Cortex of kidney (tissue), 1 donor: Measurements from ENCODE around the gene MBOAT1.

Source experiments
- DNase-seq: peaks from one replicate; lab custom pipeline; 2025; lab: John Stamatoyannopoulos, UW

Gene MBOAT1

GRCh38 chr6:20137837-20138236 lies 74.4 kb downstream of the MBOAT1 start:
- no peak for DNase-seq

- no peak for DNase-seq
Observed at GRCh38 chr6:20137240-20137639, 75.0 kb downstream of the MBOAT1 start.

DNA sequence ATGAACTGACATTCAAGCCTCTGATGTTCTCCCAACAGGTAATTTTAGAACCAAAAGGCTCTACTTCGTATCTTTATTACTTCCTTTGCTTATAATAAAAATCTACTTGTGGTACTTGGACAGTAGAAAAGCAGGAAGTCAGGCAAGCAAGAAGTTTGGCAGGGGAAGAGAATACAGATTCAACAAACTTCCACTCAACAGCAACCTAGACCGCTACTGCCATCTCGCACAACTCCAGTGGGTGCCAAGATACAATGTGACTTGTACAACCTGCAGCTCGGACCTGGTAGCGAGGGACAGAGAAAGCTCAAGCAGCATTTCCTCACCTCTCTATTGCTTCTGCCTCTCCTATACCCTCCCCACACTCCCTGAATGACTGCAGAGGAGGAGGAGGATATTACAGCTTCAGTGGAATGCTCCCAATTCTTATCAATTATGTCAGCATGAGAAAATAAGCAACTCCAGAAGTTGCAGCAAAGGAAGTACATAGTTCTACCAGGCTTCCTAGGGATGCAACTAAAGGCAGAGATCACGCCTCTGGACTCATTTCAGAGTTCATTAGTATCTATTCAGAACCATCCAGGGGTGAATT lies 76.5 kb downstream of the MBOAT1 start:
- no peak for DNase-seq

- DNase-seq: no peak
Observed at GRCh38 chr6:20134613-20135012, 77.7 kb downstream of the MBOAT1 start.

GRCh38 chr6:20129290-20130088 lies 82.8 kb downstream of the MBOAT1 start:
- DNase-seq: no peak

DNA sequence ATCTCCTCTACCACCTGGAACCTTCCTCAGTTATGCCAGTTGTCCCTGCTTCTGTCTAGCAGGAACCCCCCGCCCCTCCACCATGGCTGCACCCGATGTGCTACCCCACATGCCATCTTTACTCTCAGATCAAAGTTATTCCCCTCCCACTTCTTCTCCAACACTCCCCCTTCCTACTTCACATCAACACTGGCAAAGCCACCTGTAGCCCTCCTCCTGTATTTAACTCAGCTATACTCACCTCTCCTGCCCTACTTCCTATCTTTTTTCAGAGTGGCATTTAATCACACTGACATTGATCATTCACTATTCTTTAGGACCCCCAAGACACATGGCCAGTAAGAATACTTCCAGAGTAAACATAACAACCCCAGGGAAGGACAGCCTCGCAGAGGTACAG lies 84.3 kb downstream of the MBOAT1 start:
- no peak for DNase-seq

- DNase-seq: no peak
Observed at GRCh38 chr6:20126789-20127653, 85.2 kb downstream of the MBOAT1 start.

GRCh38 chr6:20126102-20126752 lies 86.0 kb downstream of the MBOAT1 start:
- no peak for DNase-seq

DNA sequence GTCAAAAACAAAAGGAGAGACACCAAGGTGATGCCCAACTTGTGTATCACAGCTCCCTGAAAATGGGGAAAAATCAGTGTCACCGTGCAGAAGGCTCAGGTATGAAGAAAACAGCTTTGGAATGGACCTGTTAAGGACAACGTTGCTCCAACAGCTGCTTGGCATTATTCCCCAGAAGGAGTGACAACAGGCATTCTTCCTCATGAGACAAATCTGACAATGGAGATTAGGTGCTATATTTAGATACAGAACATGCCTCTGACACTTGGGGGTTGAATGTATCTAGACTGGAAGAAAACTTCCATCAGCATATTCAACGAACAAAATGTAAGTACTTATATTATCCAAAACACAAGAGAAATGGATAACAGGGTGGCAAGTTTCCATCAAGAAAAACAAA lies 87.7 kb downstream of the MBOAT1 start:
- DNase-seq: no peak

DNA sequence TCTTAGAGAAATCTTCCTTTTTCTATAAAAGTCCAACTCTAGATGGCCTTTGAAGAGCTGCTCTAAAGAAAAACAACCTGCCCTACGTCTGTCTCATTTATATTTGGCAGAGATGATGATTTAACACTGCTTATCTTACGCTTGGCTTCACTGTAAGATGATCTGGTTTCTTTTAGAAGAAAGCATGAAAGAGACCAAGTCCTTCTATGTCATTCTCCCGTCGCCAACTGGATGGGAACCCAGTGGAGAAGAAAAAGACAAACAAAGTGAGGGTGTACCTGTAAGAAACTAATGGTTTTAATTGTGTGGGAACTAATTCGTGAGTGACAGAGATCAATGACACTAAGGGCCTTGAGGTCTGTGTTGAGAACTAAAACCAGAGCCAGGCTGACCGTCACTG lies 92.8 kb downstream of the MBOAT1 start:
- DNase-seq: no peak

- no peak for DNase-seq
Observed at GRCh38 chr6:20118892-20119291, 93.4 kb downstream of the MBOAT1 start.

GRCh38 chr6:20117474-20117873 lies 94.8 kb downstream of the MBOAT1 start:
- DNase-seq: no peak

GRCh38 chr6:20116792-20117191 lies 95.5 kb downstream of the MBOAT1 start:
- no peak for DNase-seq

- no peak for DNase-seq
Observed at GRCh38 chr6:20115246-20115980, 96.9 kb downstream of the MBOAT1 start.

DNA sequence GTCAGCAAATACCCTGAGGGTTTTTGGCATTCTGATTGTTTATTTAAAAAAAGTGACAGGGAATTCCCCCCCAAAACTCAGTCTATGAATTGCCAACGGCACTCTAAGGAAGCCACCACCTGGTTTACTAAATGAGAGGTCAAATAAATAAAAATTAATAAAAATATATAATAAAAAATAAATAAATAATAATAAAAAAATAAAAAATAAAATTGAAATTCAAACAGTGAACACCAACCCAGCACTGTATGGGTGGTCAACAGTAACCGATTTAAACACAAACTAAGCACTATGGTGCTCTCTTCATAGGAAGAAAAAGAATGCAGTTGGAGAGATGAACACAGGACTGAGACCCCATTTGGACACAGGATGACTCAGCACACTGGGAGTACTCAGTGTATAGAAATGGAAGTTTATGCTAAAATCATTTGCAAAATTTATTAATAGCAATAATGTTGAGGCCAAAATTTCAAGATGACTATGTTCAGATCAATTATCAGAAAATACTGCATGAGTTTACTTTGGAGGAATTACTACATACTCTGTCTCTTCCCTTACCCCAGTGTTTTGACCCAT lies 98.5 kb downstream of the MBOAT1 start:
- no peak for DNase-seq

- no peak for DNase-seq
Observed at GRCh38 chr6:20112841-20113240, 99.4 kb downstream of the MBOAT1 start.

DNA sequence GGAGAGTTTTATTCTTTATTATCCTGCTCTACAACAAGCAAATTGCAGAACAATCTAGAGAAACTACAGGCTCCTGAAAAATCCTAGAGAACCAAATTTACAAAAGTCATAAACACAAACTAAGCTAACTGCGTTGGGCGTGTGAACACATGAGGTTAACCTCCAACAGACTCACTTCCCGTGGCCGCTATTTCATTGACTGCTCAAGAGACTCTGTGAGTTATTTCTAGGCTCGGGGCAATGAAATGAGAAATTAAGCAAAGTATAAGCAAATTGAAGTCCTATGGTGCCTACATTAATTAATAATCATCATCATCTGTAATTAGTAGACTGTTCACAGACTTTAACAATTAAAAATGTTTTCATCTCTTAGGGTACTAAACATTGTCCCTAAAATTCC lies 100.0 kb downstream of the MBOAT1 start:
- DNase-seq: no peak

- no peak for DNase-seq
Observed at GRCh38 chr6:20110478-20110877, 101.8 kb downstream of the MBOAT1 start.

- DNase-seq: no peak
Observed at GRCh38 chr6:20109526-20109925, 102.7 kb downstream of the MBOAT1 start.

GRCh38 chr6:20105838-20106237 lies 106.4 kb downstream of the MBOAT1 start:
- no peak for DNase-seq

DNA sequence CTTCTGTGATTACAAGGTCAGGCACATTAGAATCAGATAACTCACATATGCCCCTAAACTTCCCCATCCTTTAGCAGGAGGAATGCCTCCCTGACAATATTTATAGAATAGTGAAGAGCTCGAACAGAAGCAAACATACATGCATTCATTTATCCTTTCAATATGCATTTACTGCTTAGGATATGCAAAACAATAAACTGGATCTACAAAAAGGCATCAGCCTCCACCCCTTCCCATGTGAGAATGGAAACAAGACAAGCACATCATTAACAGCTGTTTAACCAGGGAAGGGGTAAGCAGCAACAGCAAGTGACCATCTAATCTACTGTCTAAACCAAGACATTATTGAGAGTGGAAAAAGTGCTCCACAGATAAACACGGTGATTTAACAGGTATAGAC lies 107.6 kb downstream of the MBOAT1 start:
- DNase-seq: no peak
